ENCODE measurements around the gene SIGLEC1.

GRCh38 chr20:3711484-3711941, 887 bp downstream of the SIGLEC1 start:
- TF ChIP-seq CTCF (conservative IDR thresholded peaks at IDR 0.05 in 1 of 2, IDR thresholded peaks at IDR 0.05 in 1 of 2; ENCODE audit: low read depth in 1 of 2, low read length in 2 of 2) (no peak), EZH2 (IDR thresholded peaks at IDR 0.05; ENCODE audit: low read length, missing control alignments) (no peak)

All from fibroblast of lung (primary cell).